GM12878 (cell line): ENCODE data around the gene ZBTB7B. TPM values are rescaled to one million over a fixed set of nuclear protein-coding genes. Genes with fewer than 3 reads are reported as not detected.

ENCODE experiments used
- EED ChIP-seq: sonication (generic); IDR thresholded peaks from 2 replicates; pipeline ENCODE4 v1.6.1; 2016; ENCODE audit warnings: antibody characterized with exemption, low read depth
- ETV6 ChIP-seq, 2 experiments: fragments of 450-650 bp in 1 of 2; IDR thresholded peaks in 1 of 2; conservative IDR thresholded peaks in 1 of 2; 2 replicates each; pipeline ENCODE4 v1.6.1; 2014; ENCODE audit warnings: antibody characterized with exemption in 1 of 2, borderline replicate concordance in 1 of 2, low read depth in 1 of 2, mild to moderate bottlenecking in 1 of 2, moderate library complexity in 1 of 2
- IKZF1 ChIP-seq: fragments of 450-650 bp; conservative IDR thresholded peaks from 2 replicates; pipeline ENCODE4 v1.6.1; 2017; ENCODE audit warnings: antibody characterized with exemption, mild to moderate bottlenecking
- KAT2A ChIP-seq: conservative IDR thresholded peaks from 2 replicates; pipeline ENCODE4 v1.6.1; 2011; ENCODE audit warnings: low read depth, low read length; ENCODE audit not compliant: control insufficient read depth
- MAX ChIP-seq: IDR thresholded peaks from 2 replicates; pipeline ENCODE4 v1.6.1; 2012; ENCODE audit warnings: low read depth, low read length, improper control_type of control experiment
- MEF2B ChIP-seq: fragments of 450-650 bp; IDR thresholded peaks from 2 replicates; pipeline ENCODE4 v1.6.1; 2018; ENCODE audit warnings: mild to moderate bottlenecking, moderate library complexity; ENCODE audit not compliant: partially characterized antibody, poor library complexity, severe bottlenecking
- MTA2 ChIP-seq: fragments of 450-650 bp; IDR thresholded peaks from 2 replicates; pipeline ENCODE4 v1.6.1; 2016; ENCODE audit warnings: low read depth, mild to moderate bottlenecking, moderate library complexity
- NFXL1 ChIP-seq: fragments of 450-650 bp; IDR thresholded peaks from 2 replicates; pipeline ENCODE4 v1.6.1; 2017; ENCODE audit warnings: antibody characterized with exemption, mild to moderate bottlenecking, borderline replicate concordance
- NRF1 ChIP-seq: conservative IDR thresholded peaks from 2 replicates; pipeline ENCODE4 v1.6.1; 2011; ENCODE audit warnings: mild to moderate bottlenecking, low read depth, low read length, improper control_type of control experiment
- RAD21 ChIP-seq: IDR thresholded peaks from 2 replicates; pipeline ENCODE4 v1.6.1; 2011; ENCODE audit warnings: mild to moderate bottlenecking, low read depth, low read length, moderate library complexity; ENCODE audit not compliant: insufficient read depth
- RCOR1 ChIP-seq: conservative IDR thresholded peaks from 2 replicates; pipeline ENCODE4 v1.6.1; 2012; ENCODE audit warnings: low read depth, low read length, improper control_type of control experiment
- SP1 ChIP-seq: IDR thresholded peaks from one replicate; pipeline ENCODE4 v1.6.1; 2011; ENCODE audit warnings: low read depth, low read length
- SRF ChIP-seq, 2 experiments: IDR thresholded peaks; 2 replicates each; pipeline ENCODE4 v1.6.1; 2011; ENCODE audit warnings: low read depth in 2 of 2, low read length in 2 of 2, mild to moderate bottlenecking in 1 of 2, moderate library complexity in 1 of 2
- STAT3 ChIP-seq: IDR thresholded peaks from 2 replicates; pipeline ENCODE4 v1.6.1; 2011; ENCODE audit warnings: low read depth, low read length, improper control_type of control experiment
- TARDBP ChIP-seq: IDR thresholded peaks from 2 replicates; pipeline ENCODE4 v1.6.1; 2016; ENCODE audit warnings: borderline replicate concordance
- WRNIP1 ChIP-seq: IDR thresholded peaks from 2 replicates; pipeline ENCODE4 v1.6.1; 2011; ENCODE audit warnings: low read depth, low read length, improper control_type of control experiment, borderline replicate concordance
- YBX1 ChIP-seq: fragments of 450-650 bp; IDR thresholded peaks from 2 replicates; pipeline ENCODE4 v1.6.1; 2016; ENCODE audit warnings: antibody characterized with exemption
- polyA plus RNA-seq, 11 experiments: library from polyadenylated mRNA; depleted of rRNA in 4 of 11; unstranded in 6 of 11; stranded (reverse) in 5 of 11; fragments of >200 nt; fragmentation: Nextera tagmentation in 4 of 11; fragmentation: Illumina TruSeq in 1 of 11; extraction: Ambion mirVana in 4 of 11; extraction: Trizol in 1 of 11; gene quantifications; 1 replicate in 1 of 11; 2 replicates in 10 of 11; pipeline versions ENCODE4 v1.2.1 to v1.2.3, GENCODE V29; 2011 to 2016; ENCODE audit warnings: inconsistent platforms in 2 of 11, missing spikeins in 2 of 11, low read depth in 1 of 11
- total RNA-seq, 4 experiments: library from RNA; depleted of rRNA in 3 of 4; stranded (reverse); fragments of >200 nt in 3 of 4; fragmentation: Illumina TruSeq in 1 of 4; extraction: Trizol in 1 of 4; gene quantifications; 2 replicates each; pipeline versions ENCODE4 v1.2.1 to v1.2.3, GENCODE V29; 2013 to 2021

Gene ZBTB7B
- total and polyA plus RNA-seq, 10 of the 15 experiments (the other 5 are each of a cell fraction or from before 2014, with no cell fraction given): 0.11 to 44.9 (median 11.3) TPM

- TF ChIP-seq NRF1: no peak
- TF ChIP-seq WRNIP1: no peak
- no peak for TF ChIP-seq NFXL1
- no peak for TF ChIP-seq TARDBP
- no peak for TF ChIP-seq RAD21
- no peak for TF ChIP-seq YBX1
- no peak for TF ChIP-seq RCOR1
- TF ChIP-seq KAT2A: no peak
- TF ChIP-seq IKZF1: peak; percentile 46
- peak; percentile 9 for TF ChIP-seq MEF2B
- TF ChIP-seq SP1: no peak
- TF ChIP-seq MAX: no peak
- no peak for TF ChIP-seq ETV6 (conservative IDR thresholded peaks at IDR 0.05 in 1 of 2, IDR thresholded peaks at IDR 0.05 in 1 of 2; ENCODE audit: borderline replicate concordance in 1 of 2, low read depth in 1 of 2)
- peak; percentile 20; the same call in 1 of the 2 replicates for TF ChIP-seq MTA2
- no peak for TF ChIP-seq STAT3
- TF ChIP-seq EED: 0 out of 2 replicates have a peak, but pooled peaks have one; percentile 18
- TF ChIP-seq SRF (IDR thresholded peaks at IDR 0.05; ENCODE audit: low read depth in 2 of 2, low read length in 2 of 2): peak in 1 of 2 experiments; percentile 42; a peak in 1 of 4 replicates
Measured at GRCh38 chr1:155002464-155003226, at the start of gene ZBTB7B (continued).
